PC-9 (cell line): ENCODE results near the gene RREB1. TPM values are rescaled to one million over a fixed set of nuclear protein-coding genes. Genes with fewer than 3 reads are reported as not detected.

Experiments
- BruUV-seq: library from RNA; stranded (reverse); fragments of 400-500 nt; replicated peaks from 2 replicates; lab custom pipeline; 2021; lab: Mats Ljungman, UMichigan
- CTCF ChIA-PET: fragments of 300-600 bp; sonication (Branson Sonifier 250); formaldehyde crosslinking; loops from one replicate; lab custom pipeline; 2022; ENCODE audit warnings: antibody characterized with exemption; lab: Charles Lee
- POLR2A ChIA-PET: fragments of 300-600 bp; sonication (Branson Sonifier 250); formaldehyde crosslinking; loops from one replicate; lab custom pipeline; 2022; ENCODE audit warnings: antibody characterized with exemption; ENCODE audit not compliant: unreplicated experiment; lab: Charles Lee
- DNase-seq, 2 experiments: peaks; one replicate each; pipeline versions ENCODE4 v3.0.0 to v3.0.0-alpha.2; 2015 to 2022; ENCODE audit warnings: mixed read lengths in 1 of 2
- H2AFZ ChIP-seq: fragments of 200-600 bp; sonication (generic); 2 replicates; pipeline ENCODE4 v1.8.1; 2017; ENCODE audit warnings: antibody characterized with exemption
- H3F3A ChIP-seq: fragments of 200-600 bp; sonication (generic); 2 replicates; pipeline ENCODE4 v1.8.1; 2017; ENCODE audit warnings: antibody characterized with exemption, mild to moderate bottlenecking, low read depth; ENCODE audit not compliant: insufficient read depth
- H3K27ac ChIP-seq: fragments of 200-600 bp; sonication (generic); 2 replicates; pipeline ENCODE4 v1.6.1; 2016; ENCODE audit warnings: mixed run types
- H3K27me3 ChIP-seq: fragments of 200-600 bp; sonication (generic); 2 replicates; pipeline ENCODE4 v1.6.1; 2016; ENCODE audit warnings: low read depth, mixed run types; ENCODE audit not compliant: insufficient read depth
- H3K36me3 ChIP-seq: fragments of 200-600 bp; sonication (generic); 2 replicates; pipeline ENCODE4 v1.6.1; 2016; ENCODE audit warnings: low read depth, mixed run types
- H3K4me1 ChIP-seq: fragments of 200-600 bp; sonication (generic); replicated peaks from 2 replicates; pipeline ENCODE4 v1.6.1; 2016; ENCODE audit warnings: mixed run types; ENCODE audit not compliant: insufficient read depth
- H3K4me2 ChIP-seq: fragments of 200-600 bp; sonication (generic); 2 replicates; pipeline ENCODE4 v1.6.1; 2017; ENCODE audit warnings: mixed run types
- H3K4me3 ChIP-seq: fragments of 200-600 bp; sonication (generic); 2 replicates; pipeline ENCODE4 v1.6.1; 2016; ENCODE audit warnings: mixed run types
- H3K79me2 ChIP-seq: fragments of 200-600 bp; sonication (generic); 2 replicates; pipeline ENCODE4 v1.6.1; 2017; ENCODE audit warnings: low read depth, mixed run types
- H3K9me2 ChIP-seq: fragments of 200-600 bp; sonication (generic); 2 replicates; pipeline ENCODE4 v1.8.1; 2017; ENCODE audit warnings: mild to moderate bottlenecking; ENCODE audit not compliant: insufficient read depth
- H3K9me3 ChIP-seq: fragments of 200-600 bp; sonication (generic); 2 replicates; pipeline ENCODE4 v1.8.1; 2016; ENCODE audit warnings: low read depth; ENCODE audit not compliant: insufficient read depth
- H4K20me1 ChIP-seq: fragments of 200-600 bp; sonication (generic); 2 replicates; pipeline ENCODE4 v1.8.1; 2017; ENCODE audit not compliant: insufficient read depth
- EZH2 ChIP-seq: fragments of 200-600 bp; sonication (generic); IDR thresholded peaks from 2 replicates; pipeline ENCODE4 v1.8.0; 2017; ENCODE audit warnings: antibody characterized with exemption, low read depth
- intact Hi-C: fragments of 100-400 bp; cut with micrococcal nuclease; formaldehyde crosslinking; loops from one replicate; pipeline ENCODE4 v1.10.0; 2022; ENCODE audit not compliant: unreplicated experiment
- total RNA-seq: library from RNA; stranded (reverse); gene quantifications from 2 replicates; pipeline ENCODE4 v1.2.3, GENCODE V29; 2021
- TF ChIP-seq, protein P1 (sequence below): fragments of 200-600 bp; sonication (generic); conservative IDR thresholded peaks from 2 replicates; pipeline ENCODE4 v1.6.1; 2017; ENCODE audit warnings: mixed run types, antibody characterized with exemption, mild to moderate bottlenecking, moderate library complexity

The RREB1 gene
- total RNA-seq, 1 experiment from 2014 or later: 38.4 TPM

DNA sequence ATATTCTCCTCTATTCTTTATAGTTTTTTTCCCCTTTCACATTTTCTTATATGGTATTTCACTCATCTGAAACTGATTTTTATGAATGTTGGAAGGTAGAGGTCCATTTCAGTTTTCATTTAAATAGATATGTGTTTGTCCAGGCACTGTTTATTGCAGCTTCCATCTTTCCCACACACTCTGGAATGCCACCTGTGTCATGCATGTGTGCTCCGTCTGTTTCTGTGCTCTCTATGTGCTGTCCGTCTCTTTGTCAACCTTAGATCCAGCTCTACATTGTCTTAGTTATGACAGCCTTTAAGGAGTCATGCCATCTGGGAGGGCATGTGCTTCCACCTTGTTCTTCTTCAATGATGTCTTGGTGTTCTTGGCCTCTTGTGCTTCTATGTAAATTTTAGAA lies 36.4 kb upstream of the RREB1 start:
- Histone ChIP-seq H4K20me1 (no peaks in the 10 kb centered on the region), H3K36me3 (no peaks in the 10 kb centered on the region), H3K4me3 (no peak overlapping the region), H3K9me3 (no peaks in the 10 kb centered on the region), H3K4me1 (no peaks in the 10 kb centered on the region), H3K27me3 (no peaks in the 10 kb centered on the region), H3K4me2 (no peak overlapping the region), H2AFZ (no peak overlapping the region), H3K27ac (no peak overlapping the region), H3F3A (no peaks in the 10 kb centered on the region), H3K9me2 (no peaks in the 10 kb centered on the region), H3K79me2 (no peaks in the 10 kb centered on the region)
- TF ChIP-seq, protein P1, sequence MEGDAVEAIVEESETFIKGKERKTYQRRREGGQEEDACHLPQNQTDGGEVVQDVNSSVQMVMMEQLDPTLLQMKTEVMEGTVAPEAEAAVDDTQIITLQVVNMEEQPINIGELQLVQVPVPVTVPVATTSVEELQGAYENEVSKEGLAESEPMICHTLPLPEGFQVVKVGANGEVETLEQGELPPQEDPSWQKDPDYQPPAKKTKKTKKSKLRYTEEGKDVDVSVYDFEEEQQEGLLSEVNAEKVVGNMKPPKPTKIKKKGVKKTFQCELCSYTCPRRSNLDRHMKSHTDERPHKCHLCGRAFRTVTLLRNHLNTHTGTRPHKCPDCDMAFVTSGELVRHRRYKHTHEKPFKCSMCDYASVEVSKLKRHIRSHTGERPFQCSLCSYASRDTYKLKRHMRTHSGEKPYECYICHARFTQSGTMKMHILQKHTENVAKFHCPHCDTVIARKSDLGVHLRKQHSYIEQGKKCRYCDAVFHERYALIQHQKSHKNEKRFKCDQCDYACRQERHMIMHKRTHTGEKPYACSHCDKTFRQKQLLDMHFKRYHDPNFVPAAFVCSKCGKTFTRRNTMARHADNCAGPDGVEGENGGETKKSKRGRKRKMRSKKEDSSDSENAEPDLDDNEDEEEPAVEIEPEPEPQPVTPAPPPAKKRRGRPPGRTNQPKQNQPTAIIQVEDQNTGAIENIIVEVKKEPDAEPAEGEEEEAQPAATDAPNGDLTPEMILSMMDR: no peak
- DNase-seq: no peak
- POLR2A ChIA-PET: interaction anchor here (0.6 kb wide), 1 partner anchor 20 kb away, joined by 4 read pairs; no protein-coding TSS in a partner anchor
- intact Hi-C loops: no loop called here
- CTCF ChIA-PET: no interaction called here
- no TSS peak for BruUV-seq

DNA sequence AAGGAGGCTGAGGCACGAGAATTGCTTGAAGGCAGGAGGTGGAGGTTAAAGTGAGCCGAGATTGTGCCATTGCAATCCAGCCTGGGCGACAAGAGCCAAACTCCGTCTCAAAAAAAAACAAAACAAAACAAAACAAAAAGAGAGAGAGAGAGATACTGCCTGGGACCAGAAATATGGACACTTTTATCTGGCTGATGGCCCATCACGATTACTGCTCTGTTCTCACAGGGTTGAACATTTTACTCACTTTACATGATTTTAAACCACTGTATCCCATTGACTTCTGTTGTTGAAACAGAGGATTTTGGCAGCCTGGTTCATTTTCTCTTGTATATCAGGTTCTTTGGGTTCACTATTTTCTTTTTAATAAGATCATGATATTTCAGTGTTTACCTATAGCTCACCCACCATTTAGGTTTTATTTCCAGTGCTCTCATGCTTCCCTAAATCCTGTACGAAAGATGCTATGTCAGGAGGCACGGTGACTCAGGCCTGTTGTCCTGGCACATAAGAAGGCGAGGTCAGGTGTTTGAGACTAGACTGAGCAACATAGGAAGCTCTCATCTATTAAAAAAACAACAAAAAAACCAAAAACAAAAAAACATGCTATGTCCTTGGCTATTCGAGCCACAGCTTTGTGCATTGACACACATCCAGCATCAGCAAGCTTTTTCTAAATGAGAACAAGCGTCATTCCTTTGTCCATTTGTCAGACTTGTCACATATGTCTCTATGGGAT lies 34.5 kb upstream of the RREB1 start:
- H3K4me2 ChIP-seq: no peak overlapping the region
- H3K4me3 ChIP-seq: no peak overlapping the region
- H3K9me2 ChIP-seq: no peaks in the 10 kb centered on the region
- no peaks in the 10 kb centered on the region for H3K79me2 ChIP-seq
- H3K27ac ChIP-seq: no peak overlapping the region
- TF ChIP-seq EZH2: no peak
- TF ChIP-seq, protein P1: no peak
- no peaks in the 10 kb centered on the region for H3F3A ChIP-seq
- intact Hi-C loops: no loop called here
- ChIA-PET CTCF (no interaction called here), POLR2A (interaction anchor here (0.6 kb wide), 1 partner anchor 87 kb away, joined by 3 read pairs; no protein-coding TSS in a partner anchor)
- H3K36me3 ChIP-seq: no peaks in the 10 kb centered on the region
- DNase-seq: no peak
- no TSS peak for BruUV-seq
- H3K27me3 ChIP-seq: no peaks in the 10 kb centered on the region
- H3K9me3 ChIP-seq: no peaks in the 10 kb centered on the region
- H3K4me1 ChIP-seq: no peaks in the 10 kb centered on the region
- no peaks in the 10 kb centered on the region for H4K20me1 ChIP-seq
- no peak overlapping the region for H2AFZ ChIP-seq

DNA sequence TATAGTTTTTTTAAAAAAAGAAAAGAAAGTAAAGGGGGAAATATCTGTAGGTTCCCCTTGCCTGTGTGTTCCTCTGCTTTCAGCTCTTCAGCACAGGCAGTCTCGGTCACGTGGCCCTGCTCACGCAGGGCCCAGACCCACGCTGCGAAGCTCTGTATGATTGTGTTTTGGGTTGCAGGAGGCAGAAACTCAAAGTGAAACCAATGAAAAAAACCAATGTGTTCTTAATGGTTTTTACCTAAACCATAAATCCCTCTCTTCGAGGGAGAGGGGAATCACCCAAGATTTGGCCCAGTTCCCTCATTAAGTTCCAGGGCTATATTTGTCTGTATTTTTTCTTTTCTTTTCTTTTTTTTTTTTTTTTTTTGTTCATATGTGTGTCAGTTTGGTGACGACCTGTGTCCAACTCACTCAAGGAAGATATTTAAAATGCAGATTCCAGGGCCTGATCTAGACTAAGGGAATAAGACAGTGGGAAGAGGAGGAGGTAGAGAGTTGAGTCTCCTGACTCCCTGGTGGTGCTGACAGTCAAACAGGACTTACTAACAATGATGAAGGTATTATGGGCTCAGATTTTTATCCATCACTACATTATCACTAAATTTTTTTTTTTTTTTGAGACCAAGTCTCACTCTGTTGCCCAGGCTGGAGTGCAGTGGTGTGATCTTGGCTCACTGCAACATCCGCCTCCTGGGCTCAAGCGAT lies 33.8 kb upstream of the RREB1 start:
- CTCF ChIA-PET: no interaction called here
- H3K4me3 ChIP-seq: no peak overlapping the region
- TF ChIP-seq EZH2: no peak
- TF ChIP-seq, protein P1: no peak

More for the DNA sequence above, 33.8 kb upstream of the RREB1 start:
- no peak overlapping the region for H2AFZ ChIP-seq
- intact Hi-C loops: no loop called here
- no peaks in the 10 kb centered on the region for H3K27me3 ChIP-seq
- no peaks in the 10 kb centered on the region for H3K79me2 ChIP-seq
- no peak for DNase-seq
- no peaks in the 10 kb centered on the region for H4K20me1 ChIP-seq
- POLR2A ChIA-PET: interaction anchor here (0.6 kb wide), 1 partner anchor 86 kb away, joined by 3 read pairs; no protein-coding TSS in a partner anchor
- BruUV-seq: no TSS peak
- no peaks in the 10 kb centered on the region for H3K4me1 ChIP-seq
- no peak overlapping the region for H3K4me2 ChIP-seq
- H3F3A ChIP-seq: no peaks in the 10 kb centered on the region
- H3K9me2 ChIP-seq: no peaks in the 10 kb centered on the region
- no peak overlapping the region for H3K27ac ChIP-seq
- no peaks in the 10 kb centered on the region for H3K9me3 ChIP-seq
- H3K36me3 ChIP-seq: no peaks in the 10 kb centered on the region
